Mononuclear cell (primary cell): Measurements from ENCODE around the gene CCR7. TPM values are rescaled to one million over a fixed set of nuclear protein-coding genes. Genes with fewer than 3 reads are reported as not detected.

ENCODE experiments used
- H3K27me3 ChIP-seq: 2 replicates; pipeline ENCODE4 v1.6.0; 2011; ENCODE audit warnings: low read length, control low read depth; ENCODE audit not compliant: insufficient read depth
- H3K4me1 ChIP-seq: 2 replicates; pipeline ENCODE4 v1.5.1; 2011; ENCODE audit warnings: mild to moderate bottlenecking, low read length, control low read depth; ENCODE audit not compliant: insufficient read depth
- H3K4me3 ChIP-seq: 2 replicates; pipeline ENCODE4 v1.5.1; 2011; ENCODE audit warnings: mild to moderate bottlenecking, low read length, moderate library complexity
- H3K9me3 ChIP-seq: 2 replicates; pipeline ENCODE4 v1.5.1; 2011; ENCODE audit warnings: low read depth, mild to moderate bottlenecking, control low read depth, low read length
- total RNA-seq: library from RNA; depleted of rRNA; stranded (reverse); fragments of >200 nt; gene quantifications from one replicate; pipeline ENCODE4 v1.2.3, GENCODE V29; 2012

CCR7 gene
- total RNA-seq, 1 donor, result 131 TPM

GRCh38 chr17:40514013-40514875 lies 51.0 kb downstream of the CCR7 start:
- Histone ChIP-seq H3K27me3 (no peaks in the 10 kb centered on the region), H3K4me3 (no peak overlapping the region), H3K4me1 (peaks cover 50% of the 10 kb centered on the region), H3K9me3 (no peaks in the 10 kb centered on the region)

GRCh38 chr17:40511667-40512220 lies 53.5 kb downstream of the CCR7 start:
- peaks cover 25% of the 10 kb centered on the region for H3K4me1 ChIP-seq
- H3K4me3 ChIP-seq, result no peak overlapping the region
- no peaks in the 10 kb centered on the region for H3K9me3 ChIP-seq
- H3K27me3 ChIP-seq, result no peaks in the 10 kb centered on the region

- no peak overlapping the region for H3K4me3 ChIP-seq
These were observed 54.1 kb downstream of the CCR7 start for GRCh38 chr17:40511136-40511535.

GRCh38 chr17:40510328-40510648 lies 55.0 kb downstream of the CCR7 start:
- peaks cover 10% of the 10 kb centered on the region for H3K4me1 ChIP-seq

More at GRCh38 chr17:40511136-40511535, 54.1 kb downstream of the CCR7 start:
- H3K9me3 ChIP-seq, result no peaks in the 10 kb centered on the region
- no peaks in the 10 kb centered on the region for H3K27me3 ChIP-seq
- H3K4me1 ChIP-seq, result peaks cover 19% of the 10 kb centered on the region

GRCh38 chr17:40509626-40510327 lies 55.5 kb downstream of the CCR7 start:
- peaks cover 5% of the 10 kb centered on the region for H3K4me1 ChIP-seq
- no peak overlapping the region for H3K4me3 ChIP-seq
- H3K27me3 ChIP-seq, result no peaks in the 10 kb centered on the region
- H3K9me3 ChIP-seq, result no peaks in the 10 kb centered on the region

More at GRCh38 chr17:40510328-40510648, 55.0 kb downstream of the CCR7 start:
- H3K4me3 ChIP-seq, result no peak overlapping the region
- H3K9me3 ChIP-seq, result no peaks in the 10 kb centered on the region
- no peaks in the 10 kb centered on the region for H3K27me3 ChIP-seq

GRCh38 chr17:40506786-40507185 lies 58.5 kb downstream of the CCR7 start:
- Histone ChIP-seq H3K4me1 (no peaks in the 10 kb centered on the region), H3K4me3 (no peak overlapping the region), H3K9me3 (no peaks in the 10 kb centered on the region), H3K27me3 (no peaks in the 10 kb centered on the region)

Other genes starting within 250 kb of the CCR7 start
- 0.21 TPM for gene GJD3, start 200.7 kb downstream of the CCR7 start, total RNA-seq
- gene TOP2A, start 147.6 kb downstream of the CCR7 start, total RNA-seq, result 1.7 TPM
- gene IGFBP4, start 122.0 kb downstream of the CCR7 start, total RNA-seq, result 0.94 TPM
- 0.21 TPM for gene TNS4, start 63.8 kb downstream of the CCR7 start, total RNA-seq
- 103 TPM for gene SMARCE1, start 82.3 kb upstream of the CCR7 start, total RNA-seq
- gene KRT222, start 99.7 kb upstream of the CCR7 start, total RNA-seq, result not detected
- gene KRT24, start 138.3 kb upstream of the CCR7 start, total RNA-seq, result not detected
- gene KRT25, start 189.9 kb upstream of the CCR7 start, total RNA-seq, result not detected
- not detected for gene KRT26, start 206.7 kb upstream of the CCR7 start, total RNA-seq
- not detected for gene KRT27, start 217.1 kb upstream of the CCR7 start, total RNA-seq
- gene KRT28, start 234.5 kb upstream of the CCR7 start, total RNA-seq, result not detected